Coronary artery (tissue), 2 donors: Measurements from ENCODE around the gene SEPTIN5.

Source experiments
- DNase-seq: peaks from one replicate; pipeline ENCODE4 v3.0.0-alpha.2; 2017; ENCODE audit warnings: low spot score
- H3K27ac ChIP-seq, 2 donors: fragments of 200-600 bp; sonication (generic); one replicate each; pipeline ENCODE4 v1.5.1; 2016 to 2019
- H3K4me3 ChIP-seq: fragments of 200-600 bp; sonication (generic); 2 replicates; pipeline ENCODE4 v1.5.1; 2016; ENCODE audit warnings: mild to moderate bottlenecking, moderate library complexity
- TF ChIP-seq, protein P1 (sequence below): fragments of 200-600 bp; sonication (generic); IDR thresholded peaks from one replicate; pipeline ENCODE4 v1.5.1; 2019; ENCODE audit warnings: antibody characterized with exemption

The SEPTIN5 gene

DNA sequence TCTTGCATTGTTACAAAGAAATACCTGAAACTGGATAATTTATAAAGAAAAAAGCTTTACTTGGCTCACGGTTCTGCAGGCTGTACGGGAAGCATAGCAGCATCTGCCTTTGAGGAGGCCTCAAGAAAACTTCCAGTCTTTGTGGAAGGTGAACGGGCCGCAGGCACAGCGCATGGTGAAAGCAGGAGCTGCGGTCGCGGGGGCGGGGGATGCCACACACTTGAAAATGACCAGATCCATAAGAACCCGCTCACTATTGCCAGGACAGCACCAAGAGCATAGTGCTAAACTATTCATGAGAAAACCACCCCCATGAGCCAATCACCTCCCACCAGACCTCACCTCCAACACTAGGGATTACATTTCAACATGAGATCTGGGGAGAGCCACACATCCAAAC lies 45.6 kb upstream of the SEPTIN5 start:
- no peak for DNase-seq
- H3K4me3 ChIP-seq = no peak overlapping the region
- no peak overlapping the region for H3K27ac ChIP-seq
- TF ChIP-seq, protein P1, sequence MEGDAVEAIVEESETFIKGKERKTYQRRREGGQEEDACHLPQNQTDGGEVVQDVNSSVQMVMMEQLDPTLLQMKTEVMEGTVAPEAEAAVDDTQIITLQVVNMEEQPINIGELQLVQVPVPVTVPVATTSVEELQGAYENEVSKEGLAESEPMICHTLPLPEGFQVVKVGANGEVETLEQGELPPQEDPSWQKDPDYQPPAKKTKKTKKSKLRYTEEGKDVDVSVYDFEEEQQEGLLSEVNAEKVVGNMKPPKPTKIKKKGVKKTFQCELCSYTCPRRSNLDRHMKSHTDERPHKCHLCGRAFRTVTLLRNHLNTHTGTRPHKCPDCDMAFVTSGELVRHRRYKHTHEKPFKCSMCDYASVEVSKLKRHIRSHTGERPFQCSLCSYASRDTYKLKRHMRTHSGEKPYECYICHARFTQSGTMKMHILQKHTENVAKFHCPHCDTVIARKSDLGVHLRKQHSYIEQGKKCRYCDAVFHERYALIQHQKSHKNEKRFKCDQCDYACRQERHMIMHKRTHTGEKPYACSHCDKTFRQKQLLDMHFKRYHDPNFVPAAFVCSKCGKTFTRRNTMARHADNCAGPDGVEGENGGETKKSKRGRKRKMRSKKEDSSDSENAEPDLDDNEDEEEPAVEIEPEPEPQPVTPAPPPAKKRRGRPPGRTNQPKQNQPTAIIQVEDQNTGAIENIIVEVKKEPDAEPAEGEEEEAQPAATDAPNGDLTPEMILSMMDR = no peak

DNA sequence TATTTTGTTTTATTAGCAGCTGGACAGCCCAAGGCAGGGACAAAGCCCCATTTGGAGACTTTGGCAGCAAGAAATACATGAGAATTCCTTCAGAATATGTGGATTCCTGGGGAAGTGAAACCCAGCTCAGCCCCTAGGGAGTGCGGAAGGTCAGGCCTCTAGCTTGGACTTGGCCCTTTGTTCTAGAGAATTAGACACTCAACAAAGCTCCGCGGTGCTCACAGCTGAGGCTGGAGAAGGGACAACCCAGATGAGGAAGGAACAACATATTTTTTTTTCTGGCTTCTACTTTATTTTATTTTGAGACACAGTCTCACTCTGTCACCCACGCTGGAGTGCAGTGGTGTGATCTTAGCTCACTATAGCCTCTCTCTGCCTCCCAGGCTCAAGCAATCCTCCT lies 44.7 kb upstream of the SEPTIN5 start:
- TF ChIP-seq, protein P1 = no peak
- Histone ChIP-seq H3K27ac (no peak overlapping the region), H3K4me3 (no peak overlapping the region)
- no peak for DNase-seq

DNA sequence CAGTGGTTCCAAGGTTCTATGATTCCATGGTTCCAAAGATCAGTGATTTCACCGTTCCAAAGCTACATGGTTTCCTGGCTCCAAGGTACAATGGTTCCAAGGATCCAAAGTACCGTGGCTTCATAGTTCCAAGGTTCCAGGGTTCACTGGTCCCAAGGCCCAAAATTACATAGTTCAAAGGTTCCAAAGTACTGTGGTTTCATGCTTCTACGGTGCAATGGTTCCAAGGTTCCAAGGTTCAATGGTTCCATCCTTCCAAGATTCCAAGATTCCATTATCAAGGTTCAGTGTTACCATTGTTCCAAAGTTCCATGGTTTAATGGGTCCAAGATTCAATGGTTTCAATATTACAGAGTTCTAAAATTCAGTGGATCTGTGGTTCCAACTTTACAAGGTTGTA lies 43.0 kb upstream of the SEPTIN5 start:
- TF ChIP-seq, protein P1 = no peak
- DNase-seq = no peak
- Histone ChIP-seq H3K27ac (no peak overlapping the region), H3K4me3 (no peak overlapping the region)

DNA sequence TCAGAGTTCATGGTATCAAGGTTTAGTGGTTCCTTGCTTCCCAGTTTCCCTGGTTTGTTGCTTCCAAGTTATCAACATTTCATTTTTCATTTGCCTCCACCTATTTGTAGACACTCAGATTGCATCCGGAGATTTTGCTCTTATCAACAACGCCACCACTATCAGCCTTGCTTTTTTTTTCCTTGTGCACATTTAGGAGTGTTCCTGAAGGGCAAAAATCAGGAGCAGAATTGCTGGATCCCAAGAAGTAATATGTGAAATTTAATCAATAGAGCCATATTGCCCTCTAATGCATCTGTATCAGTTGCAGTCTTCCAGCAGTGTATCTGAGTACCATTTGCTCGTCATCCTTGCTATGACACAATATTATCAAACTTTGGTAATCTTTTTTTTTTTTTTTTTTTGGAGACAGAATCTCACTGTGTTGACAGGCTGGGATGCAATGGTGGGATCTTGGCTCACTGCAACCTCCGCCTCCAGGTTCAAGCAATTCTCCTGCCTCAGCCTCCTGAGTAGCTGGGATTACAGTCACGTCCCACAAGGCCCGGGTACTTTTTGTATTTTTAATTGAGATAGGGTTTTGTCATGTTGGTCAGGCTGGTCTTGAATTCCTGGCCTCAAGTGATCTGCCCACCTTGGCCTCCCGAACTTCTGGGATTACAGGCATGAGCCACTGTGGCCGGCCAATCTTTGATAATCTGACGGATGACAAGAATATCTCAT lies 42.1 kb upstream of the SEPTIN5 start:
- no peak overlapping the region for H3K4me3 ChIP-seq
- TF ChIP-seq, protein P1 = no peak
- no peak for DNase-seq

DNA sequence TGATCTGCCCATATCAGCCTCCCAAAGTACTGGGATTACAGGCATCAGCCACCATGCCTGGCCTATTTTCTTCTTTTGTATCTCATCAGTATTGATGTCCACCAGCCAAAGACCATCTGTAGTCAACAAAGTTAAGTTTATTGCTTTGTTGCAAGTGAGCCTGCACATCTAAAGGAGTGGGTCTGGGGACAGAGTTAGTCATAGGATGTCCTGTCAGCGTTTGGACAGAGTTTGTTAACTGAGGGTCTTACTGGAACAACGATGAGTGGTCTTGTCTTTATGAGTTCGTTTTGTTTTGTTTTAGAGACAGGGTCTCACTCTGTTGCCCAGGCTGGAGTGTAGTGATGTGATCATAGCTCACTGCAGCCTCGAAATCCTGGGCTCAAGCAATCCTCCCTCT lies 40.6 kb upstream of the SEPTIN5 start:
- TF ChIP-seq, protein P1 = no peak

More for the DNA sequence above, 42.1 kb upstream of the SEPTIN5 start:
- no peak overlapping the region for H3K27ac ChIP-seq

DNA sequence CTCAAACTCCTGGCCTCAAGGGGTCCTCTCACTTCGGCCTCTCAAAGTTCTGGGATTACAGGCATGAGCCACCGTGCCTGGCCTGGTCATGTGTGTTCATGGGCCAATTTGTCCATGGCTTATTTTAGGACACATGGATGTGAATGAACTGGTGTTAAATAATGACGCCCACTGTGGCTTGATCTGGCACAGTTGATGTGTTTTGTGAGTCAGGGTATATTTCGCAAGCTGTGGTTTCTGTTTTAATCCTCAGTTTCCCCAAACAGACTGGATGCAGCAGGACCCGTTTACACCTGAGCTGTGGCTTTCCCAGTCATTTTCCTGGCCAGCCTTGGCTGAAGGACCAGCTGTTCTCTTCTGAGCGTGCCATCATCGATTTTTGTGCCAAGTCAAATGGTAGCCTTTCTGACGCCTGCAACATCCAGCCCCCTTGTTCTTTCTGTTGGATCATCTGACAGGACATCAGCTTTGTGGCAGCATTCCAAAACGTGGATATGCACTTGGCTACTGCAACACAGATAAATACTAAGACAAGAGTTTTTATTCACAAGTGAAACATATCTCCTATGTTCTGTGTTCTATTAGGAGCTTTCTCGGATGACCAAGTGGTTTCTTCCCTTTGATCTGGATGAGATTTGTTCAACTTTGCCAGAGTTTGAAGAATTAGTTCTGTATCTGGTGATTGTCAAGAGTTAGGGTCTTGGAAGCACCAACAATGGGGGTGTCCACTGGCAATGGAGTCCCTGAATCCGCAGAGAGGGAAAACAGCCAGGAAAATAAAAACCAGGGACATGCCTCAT lies 40.0 kb upstream of the SEPTIN5 start:
- Histone ChIP-seq H3K27ac (no peak overlapping the region), H3K4me3 (no peak overlapping the region)
- no peak for DNase-seq
- TF ChIP-seq, protein P1 = no peak

More for the DNA sequence above, 40.6 kb upstream of the SEPTIN5 start:
- Histone ChIP-seq H3K27ac (no peak overlapping the region), H3K4me3 (no peak overlapping the region)
- DNase-seq = no peak

DNA sequence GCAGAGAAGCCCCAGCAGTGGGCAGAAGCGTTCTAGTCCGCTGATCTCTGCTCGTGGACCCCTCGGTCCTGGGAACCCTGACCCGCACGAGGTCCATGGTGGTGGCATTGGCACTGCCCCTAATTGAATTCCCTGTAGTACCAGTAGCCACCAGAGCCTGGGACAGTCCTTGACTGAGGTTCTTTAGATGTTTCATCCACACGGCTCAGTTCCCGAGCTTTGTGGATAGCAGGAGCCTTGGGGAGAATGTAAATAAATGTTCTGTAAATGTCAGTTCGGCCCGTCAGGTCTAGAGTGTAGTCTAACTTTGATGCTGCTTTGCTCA lies 39.4 kb upstream of the SEPTIN5 start:
- no peak for DNase-seq
- Histone ChIP-seq H3K27ac (no peak overlapping the region), H3K4me3 (no peak overlapping the region)
- TF ChIP-seq, protein P1 = no peak
